MM.1S (cell line): ENCODE results near the gene MRPL52.

Experiments
- EZH2 ChIP-seq: fragments of 300-600 bp; sonication (generic); optimal IDR thresholded peaks from 2 replicates; pipeline ENCODE3; 2017; ENCODE audit warnings: low read depth, mild to moderate bottlenecking, antibody characterized with exemption, low read length, mixed read lengths
- EZH2phosphoT487 ChIP-seq: fragments of 300-600 bp; sonication (generic); IDR thresholded peaks from 2 replicates; pipeline ENCODE4 v1.6.1; 2018; ENCODE audit warnings: antibody characterized with exemption, low read length
- TF ChIP-seq, protein P1 (sequence below): fragments of 300-600 bp; sonication (generic); IDR thresholded peaks from 2 replicates; pipeline ENCODE4 v1.5.1; 2016; ENCODE audit warnings: antibody characterized with exemption, low read length, mixed read lengths

DNA sequence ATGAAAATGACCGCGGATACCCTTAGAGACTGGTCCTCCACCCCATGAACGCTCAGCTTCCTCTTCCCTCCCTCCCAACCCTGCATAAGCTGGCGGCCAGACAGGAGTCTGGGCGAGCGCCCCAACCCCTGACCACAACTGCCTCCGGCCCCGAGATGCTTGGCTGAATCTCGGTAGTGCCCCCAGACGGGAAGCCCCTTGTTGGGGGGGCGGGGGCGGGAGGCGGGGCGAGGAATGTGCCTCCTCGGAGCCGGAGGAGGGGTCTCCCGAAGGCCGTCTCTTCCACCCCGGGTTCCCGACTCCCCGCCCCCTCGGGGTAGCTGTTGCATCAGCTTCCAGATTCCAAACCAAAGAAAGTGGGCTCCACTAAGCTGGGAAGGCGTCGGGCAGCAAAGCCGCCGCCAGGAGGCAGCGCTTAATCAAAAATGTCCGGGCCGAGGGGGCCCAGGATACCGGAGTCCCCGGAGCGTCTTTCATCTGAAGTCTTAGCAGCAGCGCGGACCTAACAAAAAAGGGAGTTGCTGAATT, 7.1 kb upstream of the MRPL52 start:
- TF ChIP-seq, protein P1, sequence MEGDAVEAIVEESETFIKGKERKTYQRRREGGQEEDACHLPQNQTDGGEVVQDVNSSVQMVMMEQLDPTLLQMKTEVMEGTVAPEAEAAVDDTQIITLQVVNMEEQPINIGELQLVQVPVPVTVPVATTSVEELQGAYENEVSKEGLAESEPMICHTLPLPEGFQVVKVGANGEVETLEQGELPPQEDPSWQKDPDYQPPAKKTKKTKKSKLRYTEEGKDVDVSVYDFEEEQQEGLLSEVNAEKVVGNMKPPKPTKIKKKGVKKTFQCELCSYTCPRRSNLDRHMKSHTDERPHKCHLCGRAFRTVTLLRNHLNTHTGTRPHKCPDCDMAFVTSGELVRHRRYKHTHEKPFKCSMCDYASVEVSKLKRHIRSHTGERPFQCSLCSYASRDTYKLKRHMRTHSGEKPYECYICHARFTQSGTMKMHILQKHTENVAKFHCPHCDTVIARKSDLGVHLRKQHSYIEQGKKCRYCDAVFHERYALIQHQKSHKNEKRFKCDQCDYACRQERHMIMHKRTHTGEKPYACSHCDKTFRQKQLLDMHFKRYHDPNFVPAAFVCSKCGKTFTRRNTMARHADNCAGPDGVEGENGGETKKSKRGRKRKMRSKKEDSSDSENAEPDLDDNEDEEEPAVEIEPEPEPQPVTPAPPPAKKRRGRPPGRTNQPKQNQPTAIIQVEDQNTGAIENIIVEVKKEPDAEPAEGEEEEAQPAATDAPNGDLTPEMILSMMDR = peak; percentile 57
- TF ChIP-seq EZH2phosphoT487 (no peak), EZH2 (no peak)
